ENCODE measurements around the gene LECT2.
A peak's percentile ranks its signal among the peaks of the same experiment; 100 is the strongest.

LECT2 gene

DNA sequence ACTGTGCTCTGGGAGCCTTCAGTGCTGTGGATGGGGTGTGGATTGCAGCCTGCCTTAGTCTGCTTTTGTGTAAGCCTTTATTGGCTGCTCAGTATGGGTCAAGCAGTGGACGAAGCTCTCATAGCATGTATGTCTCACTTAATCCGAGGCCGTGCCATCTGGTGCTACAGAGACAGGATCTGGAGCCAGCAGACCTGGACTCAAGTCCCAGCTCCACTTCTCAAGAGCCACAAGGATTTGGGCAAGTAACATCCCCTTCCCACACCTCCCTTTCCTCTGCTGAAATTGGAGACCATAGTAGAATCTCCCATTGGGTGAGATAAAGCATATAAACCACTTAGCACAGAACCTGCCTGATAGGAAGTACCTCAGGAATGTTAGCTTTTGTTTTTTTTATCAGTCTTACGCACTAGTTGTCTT, 23.4 kb upstream of the LECT2 start:
- DNase-seq (ENCODE audit: low read depth): no peak

- peak; percentile 15 for DNase-seq (ENCODE audit: low read depth)
These were observed 22.7 kb upstream of the LECT2 start for GRCh38 chr5:135977375-135977928.

- DNase-seq (ENCODE audit: low read depth): no peak
These were observed 21.4 kb upstream of the LECT2 start for GRCh38 chr5:135976216-135976615.

DNA sequence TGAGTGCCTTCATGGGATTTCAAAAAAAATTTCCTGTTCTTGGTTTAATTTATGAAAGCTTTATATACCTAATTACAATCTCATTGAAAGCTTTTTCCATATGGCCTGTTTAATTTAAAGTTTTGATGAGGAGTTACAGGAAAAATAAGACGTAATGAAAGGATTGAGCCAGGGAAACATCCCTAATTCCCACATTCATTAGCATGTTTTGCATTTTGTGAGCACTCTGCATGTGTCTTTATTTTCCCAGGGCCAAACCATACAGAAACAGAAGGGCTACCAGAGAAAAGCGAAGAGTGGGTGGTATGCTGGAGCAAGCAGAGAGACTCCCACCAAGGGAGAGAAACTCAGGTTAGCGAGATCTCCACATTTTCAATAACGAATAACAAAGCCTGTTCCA, 20.3 kb upstream of the LECT2 start:
- no peak for DNase-seq (ENCODE audit: low read depth)

GRCh38 chr5:135974021-135974600, 19.3 kb upstream of the LECT2 start:
- DNase-seq (ENCODE audit: low read depth): no peak

DNA sequence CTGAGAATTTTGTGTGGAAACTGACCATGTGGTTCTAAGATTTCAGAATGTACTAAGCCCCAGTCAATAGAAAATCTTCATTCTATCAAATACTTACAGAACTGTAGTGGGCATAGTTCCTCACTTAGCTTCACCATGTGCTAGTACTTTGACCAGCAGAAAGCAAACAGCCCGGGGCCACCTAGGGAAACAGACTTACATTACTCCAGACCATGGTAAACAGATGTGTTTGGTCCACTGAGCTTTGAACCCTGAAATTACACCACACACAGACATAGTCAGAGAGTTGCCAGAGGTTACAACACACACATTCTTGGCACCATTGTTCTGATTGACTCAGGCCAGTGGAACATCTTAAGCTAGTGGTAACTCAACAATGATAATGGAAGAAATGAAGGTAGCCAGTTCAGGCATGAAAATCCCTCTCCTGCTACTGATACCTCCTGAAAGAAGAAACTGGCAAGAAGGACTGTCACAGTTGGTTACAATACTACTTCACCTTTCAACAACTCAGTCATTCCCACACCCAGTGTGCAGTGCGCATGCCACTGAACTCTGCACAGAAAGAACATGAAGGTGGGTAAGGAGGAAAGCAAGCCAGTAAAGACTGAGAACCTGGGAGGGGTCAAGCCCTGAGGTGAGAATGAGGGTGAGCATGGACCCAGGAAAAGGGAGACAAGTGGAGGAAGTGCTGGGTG, 18.7 kb upstream of the LECT2 start:
- DNase-seq (ENCODE audit: low read depth): no peak

DNA sequence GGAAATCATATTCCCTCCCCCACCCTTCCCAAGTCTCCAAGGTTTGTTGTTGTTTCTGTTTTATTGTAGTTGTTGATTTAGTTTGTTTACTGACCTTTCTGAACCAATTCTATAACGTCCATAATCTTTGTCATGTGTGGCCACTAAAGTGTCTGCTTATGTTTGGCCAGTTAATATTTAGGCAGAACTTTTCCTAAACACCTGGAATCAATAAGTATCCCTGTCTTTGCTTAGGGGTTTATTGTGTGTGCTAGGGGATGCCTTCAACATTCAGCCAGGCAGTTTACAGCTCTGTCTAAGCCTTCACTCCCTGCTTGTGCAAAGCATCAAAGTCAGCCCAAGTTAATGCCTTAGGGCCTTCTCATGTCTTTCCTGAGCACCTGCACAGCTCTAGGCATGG, 16.9 kb upstream of the LECT2 start:
- DNase-seq (ENCODE audit: low read depth): no peak

GRCh38 chr5:135966790-135967189, 12.0 kb upstream of the LECT2 start:
- DNase-seq (ENCODE audit: low read depth): no peak

DNA sequence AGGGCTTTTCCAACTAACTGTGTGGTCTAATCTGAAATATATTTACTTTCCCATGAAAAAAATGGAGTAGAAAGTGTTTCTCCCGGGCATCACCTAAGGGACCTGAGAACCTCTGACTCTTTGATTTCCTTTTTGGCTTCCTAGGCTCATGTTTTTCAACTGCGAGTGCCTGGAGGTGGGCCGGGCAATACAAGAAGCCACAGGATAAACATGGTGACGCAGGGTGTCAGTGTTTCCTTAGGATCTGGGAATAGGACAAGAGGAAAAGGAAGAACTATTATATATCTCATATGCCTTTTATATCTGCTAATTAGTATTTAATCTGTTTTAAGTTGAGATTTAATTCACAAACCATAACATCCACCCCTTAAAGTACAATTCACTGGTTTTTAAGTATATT, 11.4 kb upstream of the LECT2 start:
- no peak for DNase-seq (ENCODE audit: low read depth)

DNA sequence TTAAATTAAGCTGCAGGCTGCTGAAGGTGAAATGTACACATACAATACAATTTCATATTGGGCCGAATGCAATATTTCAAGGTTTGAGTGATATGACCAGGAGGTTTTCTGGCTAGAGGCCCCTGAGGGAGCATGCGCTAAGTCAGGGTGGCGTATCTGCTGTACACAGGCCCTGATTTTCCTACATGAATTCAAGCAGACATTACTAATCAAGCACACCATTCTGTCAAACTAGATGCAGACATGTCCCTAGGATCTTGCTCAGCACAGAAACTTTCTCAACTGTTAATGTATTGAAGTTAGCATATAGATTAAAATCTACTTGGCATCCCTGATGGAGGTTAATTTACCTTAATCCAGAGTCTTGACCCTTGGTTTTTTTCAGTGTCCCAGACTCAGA, 10.7 kb upstream of the LECT2 start:
- DNase-seq (ENCODE audit: low read depth): no peak

- DNase-seq (ENCODE audit: low read depth): no peak
These were observed 10.0 kb upstream of the LECT2 start for GRCh38 chr5:135964670-135965320.

DNA sequence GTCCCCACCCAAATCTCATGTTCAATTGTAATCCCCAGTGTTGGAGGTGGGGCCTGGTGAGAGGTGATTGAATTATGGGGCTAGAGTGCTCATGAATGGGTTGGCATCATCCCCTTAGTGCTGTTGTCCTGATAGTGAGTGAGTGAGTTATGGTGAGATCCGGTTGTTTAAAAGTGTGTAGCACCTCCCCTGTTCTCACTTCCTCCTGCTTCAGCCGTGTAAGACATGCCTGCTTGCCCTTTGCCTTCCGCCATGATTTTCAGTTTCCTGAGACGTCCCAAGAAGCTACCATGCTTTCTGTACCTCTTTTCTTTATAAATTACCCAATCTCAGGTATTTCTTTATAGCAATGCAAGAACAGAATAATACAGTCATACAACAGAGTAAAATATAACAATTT, 742 bp upstream of the LECT2 start:
- DNase-seq (ENCODE audit: low read depth): no peak

DNA sequence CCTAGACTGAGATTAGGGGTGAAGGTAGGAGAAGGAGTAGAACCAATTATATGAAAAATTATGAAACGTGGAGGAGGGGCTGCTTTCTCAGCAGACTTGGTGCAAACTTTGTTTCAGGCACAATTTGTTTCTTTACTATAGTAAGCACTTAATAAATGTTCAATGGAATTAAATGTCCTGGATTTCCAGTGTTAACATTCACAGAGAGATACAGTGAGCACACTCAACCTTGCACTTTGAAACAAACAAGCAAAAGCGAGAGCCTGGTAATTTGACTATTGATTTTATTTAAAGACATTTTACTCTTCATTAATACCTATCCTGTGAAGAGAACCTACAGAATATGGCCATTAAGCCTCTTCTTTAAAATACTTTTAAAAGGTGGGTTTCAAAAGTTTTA, 933 bp downstream of the LECT2 start:
- no peak for DNase-seq (ENCODE audit: low read depth)

GRCh38 chr5:135952683-135953082, 2.1 kb downstream of the LECT2 start:
- no peak for DNase-seq (ENCODE audit: low read depth)

DNA sequence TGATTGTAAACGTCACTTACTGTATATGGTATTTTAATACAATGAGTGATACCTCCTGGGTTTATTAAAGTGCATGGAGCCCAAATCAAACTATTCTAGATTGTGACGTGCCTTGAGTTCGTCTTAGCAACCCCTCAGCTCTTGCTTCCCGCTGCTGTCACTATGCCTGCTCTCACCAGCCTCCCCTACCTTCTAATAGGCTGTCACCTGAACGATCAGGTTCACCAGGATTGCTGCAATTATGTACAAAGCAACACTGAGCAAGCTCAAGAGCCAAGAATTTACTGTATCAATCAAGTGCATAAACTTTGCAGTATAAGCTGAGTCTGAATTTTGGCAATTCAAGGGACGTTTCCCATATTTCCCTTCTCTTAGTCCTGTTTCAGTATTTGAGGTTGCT, 3.0 kb downstream of the LECT2 start:
- no peak for DNase-seq (ENCODE audit: low read depth)

- DNase-seq (ENCODE audit: low read depth): no peak
These were observed 3.5 kb downstream of the LECT2 start for GRCh38 chr5:135951257-135951656.

DNA sequence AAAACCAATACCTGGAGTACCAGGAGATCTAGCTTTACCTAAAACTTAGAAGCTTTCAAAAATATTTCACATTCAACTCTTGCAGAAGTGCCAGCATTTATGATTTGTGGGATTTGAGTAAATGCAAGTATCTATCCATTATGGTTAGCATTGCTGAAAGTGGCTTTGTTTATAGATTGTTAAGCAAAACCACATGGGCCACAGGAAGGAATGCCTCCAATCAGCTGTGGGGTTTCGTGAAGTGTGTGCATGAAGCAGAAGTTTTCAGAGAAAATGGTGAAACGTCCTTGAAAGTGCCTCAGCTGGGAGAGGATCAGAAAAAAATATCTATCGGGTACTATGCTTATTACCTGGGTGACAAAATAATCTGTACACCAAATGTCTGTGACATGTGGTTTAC, 4.2 kb downstream of the LECT2 start:
- DNase-seq (ENCODE audit: low read depth): no peak

GRCh38 chr5:135944967-135945560, 9.7 kb downstream of the LECT2 start:
- DNase-seq (ENCODE audit: low read depth): no peak

DNA sequence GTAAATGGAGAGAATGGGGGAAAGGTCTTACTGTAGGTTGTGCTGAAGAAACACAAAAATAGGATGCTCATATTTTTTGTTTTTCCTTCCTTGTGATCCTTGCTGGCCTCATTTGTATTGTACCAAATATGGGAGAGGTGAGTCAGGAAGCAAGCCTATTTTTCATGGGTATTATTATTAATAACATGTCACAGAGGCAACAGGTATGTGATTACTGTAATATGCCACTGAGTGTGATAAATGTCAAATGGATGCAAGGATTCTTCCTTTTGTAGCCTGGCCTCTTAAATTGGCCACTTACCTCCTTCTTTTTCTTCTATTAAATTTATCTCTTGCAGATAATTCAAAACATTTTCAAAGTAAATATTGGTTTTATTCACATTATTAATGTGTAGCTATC, 10.2 kb downstream of the LECT2 start:
- no peak for DNase-seq (ENCODE audit: low read depth)

GRCh38 chr5:135942202-135942771, 12.5 kb downstream of the LECT2 start:
- DNase-seq (ENCODE audit: low read depth): no peak

- DNase-seq (ENCODE audit: low read depth): no peak
These were observed 13.1 kb downstream of the LECT2 start for GRCh38 chr5:135941711-135942110.

GRCh38 chr5:135937245-135937911, 17.4 kb downstream of the LECT2 start:
- DNase-seq (ENCODE audit: low read depth): no peak
